SK-N-SH treated with all-trans-retinoic acid at 6 μM for 48 hours (cell line): Measurements from ENCODE around the gene SELL.

Experiments used
- ATAC-seq: fragments of 200-7000 bp; cut with Tn5 transposase; 3 replicates; pipeline ENCODE4 v1.9.1; 2020; ENCODE audit warnings: mild to moderate bottlenecking, moderate library complexity
- ARNTL ChIP-seq: fragments of 450-650 bp; formaldehyde crosslinking; IDR thresholded peaks from 2 replicates; pipeline ENCODE4 v1.5.0; 2020; ENCODE audit warnings: low read depth, mild to moderate bottlenecking, moderate library complexity, borderline replicate concordance
- BACH2 ChIP-seq: fragments of 250-450 bp; sonication (Bioruptor Pico); IDR thresholded peaks from 2 replicates; pipeline ENCODE4 v1.9.0; 2021; ENCODE audit warnings: mild to moderate bottlenecking, borderline replicate concordance
- CSDC2 ChIP-seq: fragments of 250-450 bp; sonication (Bioruptor Pico); IDR thresholded peaks from 2 replicates; pipeline ENCODE4 v1.5.0; 2020; ENCODE audit warnings: mild to moderate bottlenecking, moderate library complexity
- ESRRG ChIP-seq: fragments of 250-450 bp; sonication (Bioruptor Pico); IDR thresholded peaks from 2 replicates; pipeline ENCODE4 v1.6.1; 2021; ENCODE audit warnings: mild to moderate bottlenecking
- GLIS3 ChIP-seq: fragments of 250-450 bp; sonication (Bioruptor Pico); IDR thresholded peaks from 2 replicates; pipeline ENCODE4 v1.5.0; 2020; ENCODE audit warnings: mild to moderate bottlenecking, moderate library complexity
- ISL1 ChIP-seq: fragments of 250-450 bp; sonication (Bioruptor Pico); IDR thresholded peaks from 2 replicates; pipeline ENCODE4 v2.1.2; 2022; ENCODE audit warnings: mild to moderate bottlenecking, moderate library complexity
- OSR1 ChIP-seq: fragments of 250-450 bp; sonication (Bioruptor Pico); IDR thresholded peaks from 2 replicates; pipeline ENCODE4 v1.8.0; 2022; ENCODE audit warnings: moderate library complexity, mild to moderate bottlenecking, inconsistent platforms
- POU6F1 ChIP-seq: fragments of 250-450 bp; sonication (Bioruptor Pico); IDR thresholded peaks from 2 replicates; pipeline ENCODE4 v1.8.0; 2021; ENCODE audit warnings: low read depth, mild to moderate bottlenecking, moderate library complexity, borderline replicate concordance
- PPARA ChIP-seq: fragments of 250-450 bp; sonication (Bioruptor Pico); IDR thresholded peaks from 2 replicates; pipeline ENCODE4 v1.5.0; 2020; ENCODE audit warnings: mild to moderate bottlenecking, borderline replicate concordance
- RARB ChIP-seq: fragments of 250-450 bp; sonication (Bioruptor Pico); IDR thresholded peaks from 2 replicates; pipeline ENCODE4 v1.8.0; 2021; ENCODE audit warnings: mild to moderate bottlenecking, moderate library complexity
- SNAI2 ChIP-seq: fragments of 250-450 bp; sonication (Bioruptor Pico); IDR thresholded peaks from 2 replicates; pipeline ENCODE4 v1.5.0; 2020; ENCODE audit warnings: mild to moderate bottlenecking, moderate library complexity
- TCF4 ChIP-seq: fragments of 250-450 bp; sonication (Bioruptor Pico); IDR thresholded peaks from 2 replicates; pipeline ENCODE4 v1.8.0; 2021; ENCODE audit warnings: mild to moderate bottlenecking, moderate library complexity, borderline replicate concordance
- TSHZ2 ChIP-seq: fragments of 250-450 bp; sonication (Bioruptor Pico); IDR thresholded peaks from 2 replicates; pipeline ENCODE4 v1.5.0; 2020; ENCODE audit warnings: mild to moderate bottlenecking, moderate library complexity
- ZC3H10 ChIP-seq: fragments of 250-450 bp; sonication (Bioruptor Pico); IDR thresholded peaks from 2 replicates; pipeline ENCODE4 v1.5.1; 2021; ENCODE audit warnings: mild to moderate bottlenecking, moderate library complexity
- ZFP3 ChIP-seq: fragments of 250-450 bp; sonication (Bioruptor Pico); IDR thresholded peaks from 2 replicates; pipeline ENCODE4 v1.5.0; 2020; ENCODE audit warnings: mild to moderate bottlenecking, moderate library complexity
- ZFP30 ChIP-seq: fragments of 450-650 bp; formaldehyde crosslinking; IDR thresholded peaks from 2 replicates; pipeline ENCODE4 v1.5.0; 2022; ENCODE audit warnings: mild to moderate bottlenecking, moderate library complexity
- ZNF565 ChIP-seq: fragments of 450-650 bp; formaldehyde crosslinking; conservative IDR thresholded peaks from 2 replicates; pipeline ENCODE4 v1.5.0; 2020; ENCODE audit warnings: low read depth, mild to moderate bottlenecking, moderate library complexity
- ZNF70 ChIP-seq: fragments of 450-650 bp; formaldehyde crosslinking; IDR thresholded peaks from 2 replicates; pipeline ENCODE4 v1.5.0; 2020; ENCODE audit warnings: mild to moderate bottlenecking, moderate library complexity
- TF ChIP-seq, protein P1 (sequence below): fragments of 250-450 bp; sonication (Bioruptor Pico); IDR thresholded peaks from 2 replicates; pipeline ENCODE4 v1.5.1; 2020; ENCODE audit warnings: low read depth, mild to moderate bottlenecking, moderate library complexity
- TF ChIP-seq, protein P2 (sequence below): fragments of 250-450 bp; sonication (Bioruptor Pico); IDR thresholded peaks from 2 replicates; pipeline ENCODE4 v1.5.1; 2021; ENCODE audit warnings: mild to moderate bottlenecking, moderate library complexity

SELL gene

GRCh38 chr1:169680377-169681019, 30.9 kb downstream of the SELL start:
- no peak for ATAC-seq

DNA sequence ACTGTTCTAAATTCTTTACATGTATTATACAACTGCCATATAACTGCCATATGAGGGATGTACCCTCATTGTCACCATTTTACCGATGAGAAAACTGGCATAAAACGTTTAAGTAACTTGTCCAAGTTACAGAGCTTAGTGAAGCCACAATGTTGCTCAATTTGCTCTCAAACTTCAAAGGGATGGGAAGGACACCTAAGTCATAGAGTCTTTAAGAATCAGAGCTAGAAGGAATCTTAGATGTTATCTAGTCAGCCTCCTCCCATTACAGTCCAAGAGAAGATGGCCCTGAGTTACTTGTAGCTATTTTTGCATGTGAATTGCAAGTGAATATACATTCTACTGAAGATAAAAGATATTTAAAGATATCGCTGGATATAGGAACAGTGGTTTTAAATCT, 31.7 kb downstream of the SELL start:
- TF ChIP-seq BACH2 (CRISPR knock-in tag) (no peak), ZC3H10 (CRISPR knock-in tag) (no peak), ARNTL (CRISPR knock-in tag) (no peak), SNAI2 (CRISPR knock-in tag) (no peak), TCF4 (CRISPR knock-in tag) (no peak), ESRRG (CRISPR knock-in tag) (no peak), TSHZ2 (CRISPR knock-in tag) (no peak), ZNF565 (no peak)
- TF ChIP-seq, protein P1, sequence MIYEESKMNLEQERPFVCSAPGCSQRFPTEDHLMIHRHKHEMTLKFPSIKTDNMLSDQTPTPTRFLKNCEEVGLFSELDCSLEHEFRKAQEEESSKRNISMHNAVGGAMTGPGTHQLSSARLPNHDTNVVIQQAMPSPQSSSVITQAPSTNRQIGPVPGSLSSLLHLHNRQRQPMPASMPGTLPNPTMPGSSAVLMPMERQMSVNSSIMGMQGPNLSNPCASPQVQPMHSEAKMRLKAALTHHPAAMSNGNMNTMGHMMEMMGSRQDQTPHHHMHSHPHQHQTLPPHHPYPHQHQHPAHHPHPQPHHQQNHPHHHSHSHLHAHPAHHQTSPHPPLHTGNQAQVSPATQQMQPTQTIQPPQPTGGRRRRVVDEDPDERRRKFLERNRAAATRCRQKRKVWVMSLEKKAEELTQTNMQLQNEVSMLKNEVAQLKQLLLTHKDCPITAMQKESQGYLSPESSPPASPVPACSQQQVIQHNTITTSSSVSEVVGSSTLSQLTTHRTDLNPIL (CRISPR knock-in tag): no peak
- ATAC-seq: no peak

More at GRCh38 chr1:169680377-169681019, 30.9 kb downstream of the SELL start:
- TF ChIP-seq ZFP30 (CRISPR knock-in tag): no peak
- no peak for TF ChIP-seq OSR1 (CRISPR knock-in tag)
- TF ChIP-seq ISL1 (CRISPR knock-in tag): no peak
- TF ChIP-seq ZNF565: no peak
- no peak for TF ChIP-seq POU6F1 (CRISPR knock-in tag)
- TF ChIP-seq ZFP3 (CRISPR knock-in tag): no peak
- TF ChIP-seq GLIS3: no peak
- TF ChIP-seq RARB (CRISPR knock-in tag): no peak
- TF ChIP-seq CSDC2 (CRISPR knock-in tag): no peak
- TF ChIP-seq ARNTL (CRISPR knock-in tag): no peak
- TF ChIP-seq, protein P2, sequence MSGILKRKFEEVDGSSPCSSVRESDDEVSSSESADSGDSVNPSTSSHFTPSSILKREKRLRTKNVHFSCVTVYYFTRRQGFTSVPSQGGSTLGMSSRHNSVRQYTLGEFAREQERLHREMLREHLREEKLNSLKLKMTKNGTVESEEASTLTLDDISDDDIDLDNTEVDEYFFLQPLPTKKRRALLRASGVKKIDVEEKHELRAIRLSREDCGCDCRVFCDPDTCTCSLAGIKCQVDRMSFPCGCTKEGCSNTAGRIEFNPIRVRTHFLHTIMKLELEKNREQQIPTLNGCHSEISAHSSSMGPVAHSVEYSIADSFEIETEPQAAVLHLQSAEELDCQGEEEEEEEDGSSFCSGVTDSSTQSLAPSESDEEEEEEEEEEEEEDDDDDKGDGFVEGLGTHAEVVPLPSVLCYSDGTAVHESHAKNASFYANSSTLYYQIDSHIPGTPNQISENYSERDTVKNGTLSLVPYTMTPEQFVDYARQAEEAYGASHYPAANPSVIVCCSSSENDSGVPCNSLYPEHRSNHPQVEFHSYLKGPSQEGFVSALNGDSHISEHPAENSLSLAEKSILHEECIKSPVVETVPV (CRISPR knock-in tag): no peak
- TF ChIP-seq ESRRG (CRISPR knock-in tag): no peak
- TF ChIP-seq, protein P1 (CRISPR knock-in tag): no peak
- no peak for TF ChIP-seq ZNF70 (CRISPR knock-in tag)
- no peak for TF ChIP-seq ZC3H10 (CRISPR knock-in tag)
- no peak for TF ChIP-seq TCF4 (CRISPR knock-in tag)
- no peak for TF ChIP-seq PPARA (CRISPR knock-in tag)
- no peak for TF ChIP-seq TSHZ2 (CRISPR knock-in tag)
